AG04449 (cell line): ENCODE results near the gene SLC26A11.

Source experiments
- CTCF ChIA-PET: fragments of 350-600 bp; formaldehyde crosslinking; extraction: SDS; loops from one replicate; lab custom pipeline; 2021; ENCODE audit warnings: antibody characterized with exemption; lab: Yijun Ruan, JAX
- POLR2A ChIA-PET: fragments of 400-600, 350-600 bp; formaldehyde crosslinking; extraction: SDS; loops from one replicate; lab custom pipeline; 2020; ENCODE audit warnings: antibody characterized with exemption, inconsistent platforms; lab: Yijun Ruan, JAX
- DNase-seq: peaks from one replicate; pipeline ENCODE4 v3.0.0-alpha.2; 2010; ENCODE audit warnings: low read depth, low spot score
- H3K4me3 ChIP-seq: 2 replicates; pipeline ENCODE4 v1.5.1; 2011; ENCODE audit warnings: low read depth, mild to moderate bottlenecking, control low read depth, low read length
- TF ChIP-seq, protein P1 (sequence below): IDR thresholded peaks from one replicate; pipeline ENCODE4 v1.5.1; 2011; ENCODE audit warnings: mild to moderate bottlenecking, moderate library complexity, low read length, control low read depth, inconsistent platforms; ENCODE audit not compliant: insufficient read depth; ENCODE audit errors: missing control alignments

SLC26A11 gene

GRCh38 chr17:80290156-80290555, 69.9 kb downstream of the SLC26A11 start:
- ChIA-PET CTCF (no interaction called here), POLR2A (no interaction called here)
- TF ChIP-seq, protein P1, sequence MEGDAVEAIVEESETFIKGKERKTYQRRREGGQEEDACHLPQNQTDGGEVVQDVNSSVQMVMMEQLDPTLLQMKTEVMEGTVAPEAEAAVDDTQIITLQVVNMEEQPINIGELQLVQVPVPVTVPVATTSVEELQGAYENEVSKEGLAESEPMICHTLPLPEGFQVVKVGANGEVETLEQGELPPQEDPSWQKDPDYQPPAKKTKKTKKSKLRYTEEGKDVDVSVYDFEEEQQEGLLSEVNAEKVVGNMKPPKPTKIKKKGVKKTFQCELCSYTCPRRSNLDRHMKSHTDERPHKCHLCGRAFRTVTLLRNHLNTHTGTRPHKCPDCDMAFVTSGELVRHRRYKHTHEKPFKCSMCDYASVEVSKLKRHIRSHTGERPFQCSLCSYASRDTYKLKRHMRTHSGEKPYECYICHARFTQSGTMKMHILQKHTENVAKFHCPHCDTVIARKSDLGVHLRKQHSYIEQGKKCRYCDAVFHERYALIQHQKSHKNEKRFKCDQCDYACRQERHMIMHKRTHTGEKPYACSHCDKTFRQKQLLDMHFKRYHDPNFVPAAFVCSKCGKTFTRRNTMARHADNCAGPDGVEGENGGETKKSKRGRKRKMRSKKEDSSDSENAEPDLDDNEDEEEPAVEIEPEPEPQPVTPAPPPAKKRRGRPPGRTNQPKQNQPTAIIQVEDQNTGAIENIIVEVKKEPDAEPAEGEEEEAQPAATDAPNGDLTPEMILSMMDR = no peak
- no peak overlapping the region for H3K4me3 ChIP-seq
- DNase-seq = no peak

DNA sequence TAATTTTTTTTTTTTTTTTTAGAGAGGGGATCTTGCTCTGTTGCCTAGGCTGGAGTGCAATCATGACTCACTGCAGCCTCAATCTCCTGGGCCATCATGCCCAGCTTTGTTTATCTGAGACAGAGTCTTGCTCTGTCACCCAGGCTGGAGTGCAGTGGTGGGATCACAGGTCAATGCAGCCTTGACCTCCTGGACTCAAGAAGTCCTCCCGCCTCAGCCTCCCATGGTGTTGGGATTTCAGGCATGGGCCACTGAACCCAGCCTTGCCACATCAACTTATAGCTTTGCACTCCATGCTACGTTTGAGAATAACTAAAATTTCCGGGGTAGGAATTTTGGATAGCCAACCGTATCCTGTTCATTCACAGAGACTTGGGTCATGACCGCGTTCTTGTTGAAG, 71.0 kb downstream of the SLC26A11 start:
- CTCF ChIA-PET = interaction anchor here (1.1 kb wide), 1 partner anchor 15 kb away, joined by 4 read pairs; no protein-coding TSS in a partner anchor
- POLR2A ChIA-PET = no interaction called here

GRCh38 chr17:80291691-80292487, 71.7 kb downstream of the SLC26A11 start:
- ChIA-PET POLR2A (interaction anchor here (0.9 kb wide), 1 partner anchor 15 kb away, joined by 4 read pairs; no protein-coding TSS in a partner anchor), CTCF (interaction anchor here (1.1 kb wide), 1 partner anchor 15 kb away, joined by 4 read pairs; no protein-coding TSS in a partner anchor)
- TF ChIP-seq, protein P1 = no peak
- no peak overlapping the region for H3K4me3 ChIP-seq
- DNase-seq = no peak

More for the DNA sequence above, 71.0 kb downstream of the SLC26A11 start:
- TF ChIP-seq, protein P1 = no peak
- no peak for DNase-seq
- H3K4me3 ChIP-seq = no peak overlapping the region

DNA sequence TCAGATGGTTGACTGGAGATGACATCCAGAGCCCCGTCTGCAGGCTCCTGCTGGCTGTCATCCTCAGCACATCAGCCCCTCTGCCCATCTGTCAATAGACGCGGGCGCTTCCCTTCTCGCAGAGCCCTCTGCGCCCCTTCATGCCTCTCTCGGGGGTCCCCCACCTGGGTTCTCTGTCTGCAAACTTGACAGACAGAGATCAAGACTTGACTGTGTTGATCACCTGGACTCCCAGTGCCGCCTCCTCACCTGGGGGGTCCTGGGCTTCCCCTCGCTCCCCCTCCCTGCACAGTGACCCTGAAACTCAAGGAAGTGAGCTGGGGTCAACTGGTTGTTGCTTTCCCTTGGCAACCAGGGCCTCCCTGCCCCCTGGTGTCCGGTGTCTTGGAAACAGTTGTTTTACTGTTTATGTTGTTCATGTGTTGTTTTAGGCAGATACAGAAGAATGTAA, 72.3 kb downstream of the SLC26A11 start:
- POLR2A ChIA-PET = interaction anchor here (0.9 kb wide), 1 partner anchor 14 kb away, joined by 4 read pairs; no protein-coding TSS in a partner anchor
- no peak for DNase-seq
- TF ChIP-seq, protein P1 = no peak
- H3K4me3 ChIP-seq = no peak overlapping the region
- CTCF ChIA-PET = interaction anchor here (1.1 to 1.2 kb wide), 3 partner anchors 14 to 210 kb away, joined by 3 to 6 read pairs (median 4); partner anchors contain the start of gene GAA

- DNase-seq = no peak
- TF ChIP-seq, protein P1 = no peak
- ChIA-PET CTCF (interaction anchor here (1.2 kb wide), 1 partner anchor 193 kb away, joined by 3 read pairs; the partner anchor contains the start of gene GAA), POLR2A (no interaction called here)
- H3K4me3 ChIP-seq = no peak overlapping the region
These were observed 74.0 kb downstream of the SLC26A11 start for GRCh38 chr17:80294210-80294609.

- CTCF ChIA-PET = interaction anchor here (1.2 kb wide), 1 partner anchor 193 kb away, joined by 3 read pairs; the partner anchor contains the start of gene GAA
- POLR2A ChIA-PET = interaction anchor here (0.9 kb wide), 1 partner anchor 69 kb away, joined by 4 read pairs; no protein-coding TSS in a partner anchor
- H3K4me3 ChIP-seq = no peak overlapping the region
- TF ChIP-seq, protein P1 = no peak
- no peak for DNase-seq
These were observed 74.4 kb downstream of the SLC26A11 start for GRCh38 chr17:80294653-80295052.
